Skeletal muscle satellite cell (primary cell): ENCODE measurements around the gene LGALS8.

Source experiments
- H3K27me3 ChIP-seq: 2 replicates; pipeline ENCODE4 v1.7.0; 2013; ENCODE audit warnings: low read length; ENCODE audit not compliant: control insufficient read depth, insufficient read depth
- H3K36me3 ChIP-seq: 2 replicates; pipeline ENCODE4 v1.7.0; 2013; ENCODE audit warnings: mild to moderate bottlenecking, control low read depth, low read length; ENCODE audit not compliant: insufficient read depth
- H3K4me1 ChIP-seq: 2 replicates; pipeline ENCODE4 v1.7.0; 2013; ENCODE audit warnings: low read length; ENCODE audit not compliant: control insufficient read depth, insufficient read depth
- H3K4me2 ChIP-seq: 2 replicates; pipeline ENCODE4 v1.7.0; 2013; ENCODE audit warnings: mild to moderate bottlenecking, low read length
- H3K4me3 ChIP-seq: 2 replicates; pipeline ENCODE4 v1.7.0; 2013; ENCODE audit warnings: low read length
- H3K9ac ChIP-seq: 2 replicates; pipeline ENCODE4 v1.7.0; 2013; ENCODE audit warnings: mild to moderate bottlenecking, low read depth, low read length, moderate library complexity
- H3K9me3 ChIP-seq: replicated peaks from 2 replicates; pipeline ENCODE4 v1.7.0; 2013; ENCODE audit warnings: mild to moderate bottlenecking, control low read depth, low read length

The LGALS8 gene

DNA sequence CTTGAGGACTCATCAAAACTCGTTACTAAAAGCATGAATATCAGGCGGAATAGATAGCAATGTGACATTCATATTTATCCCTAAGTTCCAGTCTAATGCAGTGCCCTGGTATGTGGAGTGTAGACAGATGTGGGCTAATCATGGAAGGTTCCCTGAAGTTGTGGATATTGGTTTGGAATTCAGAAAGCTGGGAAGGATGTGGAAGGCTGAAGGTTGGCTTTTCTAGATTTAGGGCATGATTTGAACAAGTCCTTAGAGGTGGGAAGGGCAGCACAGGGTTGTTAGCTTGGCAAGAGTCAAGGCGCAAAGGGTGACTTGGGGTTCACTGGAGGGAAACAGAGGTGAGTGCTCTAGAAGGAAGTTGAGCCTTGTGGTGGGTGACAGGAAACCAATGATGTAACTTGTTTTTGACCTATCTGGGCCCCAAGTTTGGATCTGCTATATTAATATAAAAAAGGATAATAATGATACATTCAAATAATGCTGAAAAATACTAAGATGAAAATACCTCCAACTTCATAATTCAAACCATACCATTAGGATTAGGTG, 21.9 kb downstream of the LGALS8 start:
- Histone ChIP-seq H3K27me3 (no peaks in the 10 kb centered on the region), H3K4me1 (no peaks in the 10 kb centered on the region), H3K4me2 (no peak overlapping the region), H3K9me3 (no peaks in the 10 kb centered on the region), H3K36me3 (peaks cover 97% of the 10 kb centered on the region), H3K9ac (no peak overlapping the region), H3K4me3 (no peak overlapping the region)

- no peaks in the 10 kb centered on the region for H3K9me3 ChIP-seq
- H3K9ac ChIP-seq: no peak overlapping the region
- no peak overlapping the region for H3K4me3 ChIP-seq
- H3K4me2 ChIP-seq: no peak overlapping the region
- H3K27me3 ChIP-seq: no peaks in the 10 kb centered on the region
- H3K4me1 ChIP-seq: no peaks in the 10 kb centered on the region
- H3K36me3 ChIP-seq: peaks cover 98% of the 10 kb centered on the region
These were observed 24.7 kb downstream of the LGALS8 start for GRCh38 chr1:236548452-236548851.

DNA sequence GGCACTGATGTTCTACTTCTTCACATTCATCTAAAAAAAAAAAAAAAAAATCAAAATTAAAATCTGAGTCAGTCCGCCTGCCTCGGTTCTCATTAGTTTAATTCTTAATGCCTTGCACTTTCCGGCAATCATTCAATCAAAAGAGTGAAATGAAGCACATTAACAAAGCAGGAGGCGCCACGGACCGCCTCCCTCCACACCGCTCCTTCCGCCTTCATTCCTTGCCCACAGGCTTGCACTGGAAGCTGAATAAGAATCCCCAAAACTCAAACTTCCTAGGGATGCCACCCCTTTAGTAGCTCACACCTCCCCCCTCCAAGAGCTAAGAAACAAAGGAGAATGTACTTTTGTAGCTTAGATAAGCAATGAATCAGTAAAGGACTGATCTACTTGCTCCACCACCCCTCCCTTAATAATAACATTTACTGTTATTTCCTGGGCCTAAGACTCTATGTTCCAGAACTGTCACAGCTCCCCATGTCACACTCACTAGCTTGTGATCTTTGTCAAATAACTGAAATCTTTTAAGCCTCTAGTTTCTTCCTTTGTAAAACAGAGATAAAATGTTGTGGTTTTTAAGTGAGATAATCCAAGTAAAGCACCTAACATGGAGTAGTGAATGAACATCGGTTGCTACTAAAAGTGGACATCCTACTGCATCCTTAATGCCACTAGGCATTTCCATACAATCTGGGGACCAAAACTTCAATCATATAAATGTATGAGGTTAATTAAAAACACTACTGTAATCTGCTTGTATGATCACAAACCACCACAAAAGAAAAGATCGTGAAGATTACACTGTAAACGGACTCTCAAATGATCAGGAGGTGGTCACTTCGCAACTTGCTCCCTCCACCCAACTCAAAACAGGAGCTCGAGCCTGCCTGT, 27.4 kb downstream of the LGALS8 start:
- Histone ChIP-seq H3K27me3 (no peaks in the 10 kb centered on the region), H3K4me1 (no peaks in the 10 kb centered on the region), H3K9me3 (no peaks in the 10 kb centered on the region), H3K4me2 (no peak overlapping the region), H3K4me3 (no peak overlapping the region), H3K36me3 (peaks cover 94% of the 10 kb centered on the region), H3K9ac (no peak overlapping the region)

DNA sequence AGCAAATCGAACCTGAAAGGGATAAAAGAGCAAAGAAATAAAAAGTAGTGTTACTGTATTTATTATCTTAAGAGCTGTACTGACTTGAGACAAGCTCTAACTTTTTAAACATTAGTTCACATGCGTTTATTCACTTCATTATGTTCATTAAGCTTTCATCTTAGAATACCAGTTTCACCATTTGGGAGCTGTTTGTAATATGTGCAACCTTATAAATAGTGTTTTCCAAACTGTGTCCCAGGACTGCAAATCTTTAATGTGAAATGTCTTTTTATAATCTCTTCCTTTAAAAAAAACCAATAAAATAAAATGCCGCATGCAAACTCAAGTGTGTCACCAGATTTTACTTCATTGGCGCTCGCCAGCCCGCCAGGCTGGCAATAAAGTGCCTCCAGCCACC, 28.3 kb downstream of the LGALS8 start:
- H3K4me1 ChIP-seq: no peaks in the 10 kb centered on the region
- no peak overlapping the region for H3K4me3 ChIP-seq
- no peak overlapping the region for H3K4me2 ChIP-seq
- H3K27me3 ChIP-seq: no peaks in the 10 kb centered on the region
- no peaks in the 10 kb centered on the region for H3K9me3 ChIP-seq
- H3K9ac ChIP-seq: no peak overlapping the region
- H3K36me3 ChIP-seq: peaks cover 95% of the 10 kb centered on the region

GRCh38 chr1:236552901-236553300, 29.1 kb downstream of the LGALS8 start:
- Histone ChIP-seq H3K36me3 (peaks cover 95% of the 10 kb centered on the region), H3K9ac (no peak overlapping the region), H3K4me2 (no peak overlapping the region), H3K9me3 (no peaks in the 10 kb centered on the region), H3K4me1 (no peaks in the 10 kb centered on the region), H3K4me3 (no peak overlapping the region), H3K27me3 (no peaks in the 10 kb centered on the region)

DNA sequence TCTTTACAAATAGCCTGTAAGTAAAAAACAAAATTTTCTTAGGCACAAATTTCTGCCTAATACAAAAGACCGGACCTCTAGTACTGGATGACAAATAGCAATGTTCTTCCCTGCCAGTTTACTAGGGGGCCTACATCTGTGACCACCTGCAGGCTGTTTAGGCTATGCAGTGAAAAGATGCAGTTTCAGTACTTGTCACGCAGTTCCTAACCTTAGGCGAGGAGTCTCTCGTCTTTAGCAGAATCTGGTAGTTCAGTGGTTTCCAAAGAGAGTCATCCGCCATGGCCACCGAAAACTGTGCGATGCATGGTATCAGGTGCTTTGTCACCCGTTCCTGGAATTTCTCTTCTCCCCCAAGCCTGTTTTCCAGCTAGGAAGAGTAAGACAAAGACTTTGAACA, 29.6 kb downstream of the LGALS8 start:
- Histone ChIP-seq H3K27me3 (no peaks in the 10 kb centered on the region), H3K4me1 (no peaks in the 10 kb centered on the region), H3K9ac (no peak overlapping the region), H3K4me2 (no peak overlapping the region), H3K4me3 (no peak overlapping the region), H3K9me3 (no peaks in the 10 kb centered on the region), H3K36me3 (peaks cover 95% of the 10 kb centered on the region)

DNA sequence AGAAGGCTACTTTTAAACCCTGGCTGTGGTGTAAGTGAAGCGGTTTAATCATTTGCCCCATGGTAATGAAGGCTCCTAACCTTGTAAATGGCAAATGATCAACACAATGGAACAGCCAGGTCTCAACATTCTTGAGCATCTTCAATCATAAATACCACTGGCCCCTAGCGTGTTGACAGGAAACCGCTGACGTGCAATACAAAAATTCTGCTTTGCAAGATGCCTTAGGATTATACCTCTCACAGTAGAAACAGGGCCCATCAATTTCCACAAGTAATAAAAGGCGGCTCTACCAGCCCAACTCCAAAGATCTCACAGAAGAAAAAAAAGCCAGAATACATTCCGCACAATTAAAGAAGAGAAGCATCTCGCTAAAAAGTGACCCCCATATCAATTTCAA, 32.8 kb downstream of the LGALS8 start:
- Histone ChIP-seq H3K4me1 (no peaks in the 10 kb centered on the region), H3K4me3 (no peak overlapping the region), H3K9me3 (no peaks in the 10 kb centered on the region), H3K36me3 (peaks cover 85% of the 10 kb centered on the region), H3K4me2 (no peak overlapping the region), H3K27me3 (no peaks in the 10 kb centered on the region), H3K9ac (no peak overlapping the region)

DNA sequence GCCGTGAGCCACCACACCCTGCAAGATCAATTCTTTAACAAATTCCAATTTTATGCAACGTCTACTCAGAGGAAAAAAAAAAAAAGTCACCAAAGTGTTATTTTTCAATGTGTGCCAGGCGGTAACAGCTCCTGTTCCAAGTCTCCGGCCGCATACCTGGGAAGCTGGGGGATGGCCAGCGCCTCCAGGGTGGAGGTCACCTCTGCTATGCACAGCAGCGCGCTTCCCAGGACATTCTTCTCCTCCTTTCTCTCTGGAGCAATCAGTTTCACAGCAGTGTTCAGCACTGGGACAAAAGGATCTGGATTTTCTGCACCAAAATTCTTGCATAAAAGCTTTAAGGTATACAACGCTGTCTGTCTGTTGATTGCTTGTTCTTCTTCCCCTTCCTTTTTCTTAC, 34.3 kb downstream of the LGALS8 start:
- Histone ChIP-seq H3K9ac (no peak overlapping the region), H3K4me3 (no peak overlapping the region), H3K4me1 (no peaks in the 10 kb centered on the region), H3K4me2 (no peak overlapping the region), H3K27me3 (no peaks in the 10 kb centered on the region), H3K36me3 (peaks cover 85% of the 10 kb centered on the region), H3K9me3 (no peaks in the 10 kb centered on the region)

- Histone ChIP-seq H3K27me3 (no peaks in the 10 kb centered on the region), H3K36me3 (peaks cover 82% of the 10 kb centered on the region), H3K4me2 (no peak overlapping the region), H3K9ac (no peak overlapping the region), H3K4me1 (no peaks in the 10 kb centered on the region), H3K9me3 (no peaks in the 10 kb centered on the region), H3K4me3 (no peak overlapping the region)
These were observed 35.1 kb downstream of the LGALS8 start for GRCh38 chr1:236558846-236559245.

DNA sequence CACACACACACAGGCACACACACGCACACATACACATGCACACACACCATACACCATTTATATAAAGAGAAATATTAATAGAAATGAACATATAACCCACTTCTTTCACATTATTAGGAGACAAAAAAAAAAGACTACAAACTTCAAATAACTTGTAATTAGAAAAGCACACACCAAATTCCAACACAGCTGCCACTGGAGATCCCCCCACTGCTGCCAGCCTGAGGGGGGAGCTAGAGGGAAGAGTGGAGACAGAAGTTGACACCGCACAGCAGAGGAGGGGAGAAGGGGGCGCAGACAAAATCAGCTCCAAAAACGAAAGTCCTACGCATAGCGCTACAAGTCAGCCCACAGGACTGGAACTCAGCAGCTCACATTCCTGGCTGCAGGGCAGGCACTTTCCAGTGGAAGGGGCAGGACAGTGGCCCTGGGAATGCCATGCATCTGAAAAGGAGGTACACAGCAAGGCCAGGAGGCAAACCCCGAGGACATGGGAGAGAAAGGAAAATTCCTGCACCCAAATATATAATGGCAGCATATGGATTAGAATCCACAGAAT, 36.5 kb downstream of the LGALS8 start:
- Histone ChIP-seq H3K9ac (no peak overlapping the region), H3K4me2 (no peak overlapping the region), H3K27me3 (no peaks in the 10 kb centered on the region), H3K36me3 (peaks cover 86% of the 10 kb centered on the region), H3K9me3 (no peaks in the 10 kb centered on the region), H3K4me3 (no peak overlapping the region), H3K4me1 (no peaks in the 10 kb centered on the region)

GRCh38 chr1:236561976-236562375, 38.2 kb downstream of the LGALS8 start:
- Histone ChIP-seq H3K27me3 (no peaks in the 10 kb centered on the region), H3K4me1 (no peaks in the 10 kb centered on the region), H3K4me2 (no peak overlapping the region), H3K9me3 (no peaks in the 10 kb centered on the region), H3K4me3 (no peak overlapping the region), H3K9ac (no peak overlapping the region), H3K36me3 (peaks cover 83% of the 10 kb centered on the region)

DNA sequence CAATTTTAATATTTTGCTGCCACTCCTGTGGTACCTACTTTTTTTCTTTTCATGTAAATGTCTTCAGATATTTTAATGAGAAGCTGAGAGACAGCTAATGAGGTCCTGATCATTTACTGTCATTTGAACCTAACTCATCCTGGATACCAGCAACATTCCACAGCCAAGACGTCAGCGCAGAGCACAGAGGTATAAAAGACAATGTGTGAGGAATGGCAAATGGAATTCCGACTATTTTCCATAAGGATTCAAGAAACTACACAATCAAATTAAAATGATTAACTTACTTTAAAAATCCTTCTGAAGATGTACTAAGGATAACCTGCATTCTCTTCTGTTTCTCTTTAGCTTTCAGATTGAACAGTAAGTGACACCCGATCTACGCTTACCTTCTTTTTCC, 41.7 kb downstream of the LGALS8 start:
- no peaks in the 10 kb centered on the region for H3K27me3 ChIP-seq
- no peak overlapping the region for H3K4me2 ChIP-seq
- H3K9me3 ChIP-seq: no peaks in the 10 kb centered on the region
- no peak overlapping the region for H3K4me3 ChIP-seq
- no peaks in the 10 kb centered on the region for H3K4me1 ChIP-seq
- peaks cover 75% of the 10 kb centered on the region for H3K36me3 ChIP-seq
- H3K9ac ChIP-seq: no peak overlapping the region
